OCI-M2 (cell line): Measurements from ENCODE around the gene KRTAP1-5.
"Not testable (repeated sequence)": the region's sequence is repeated elsewhere in the genome, so short reads cannot be mapped to it uniquely, and the experiment has no call there.

Source experiments
- DNase-seq: peaks from one replicate; lab custom pipeline; 2025; ENCODE audit not compliant: unreplicated experiment; lab: John Stamatoyannopoulos, UW

KRTAP1-5 gene

GRCh38 chr17:41009301-41009760, 17.7 kb downstream of the KRTAP1-5 start:
- DNase-seq, result no peak

- no peak for DNase-seq
Measured at GRCh38 chr17:41008811-41009210, 18.2 kb downstream of the KRTAP1-5 start, which contains the start of gene KRTAP3-1. KRTAP3-1 (minus strand) TSS chr17:41009128; CDS start chr17:41009074, 54 bp downstream.

DNA sequence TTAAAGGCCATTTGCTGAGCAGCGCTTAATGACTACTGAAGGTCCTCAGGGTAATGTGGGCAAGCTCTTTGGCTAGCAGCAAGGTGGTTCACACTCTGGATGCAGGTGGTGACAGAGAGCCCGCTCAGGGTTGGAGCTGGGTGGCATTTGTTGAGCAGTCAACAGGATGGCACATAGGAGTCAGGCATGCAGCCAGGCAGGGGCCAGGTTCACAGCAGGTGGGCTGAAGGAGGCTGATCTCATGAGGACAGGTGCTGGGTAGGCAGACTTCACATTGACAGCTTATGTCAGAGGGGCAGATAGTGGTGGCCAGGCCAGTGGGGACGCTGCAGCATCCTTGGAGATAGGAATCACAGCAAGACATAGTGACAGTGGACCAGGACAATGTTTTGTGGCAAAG, 22.6 kb downstream of the KRTAP1-5 start:
- DNase-seq, result no peak

- DNase-seq, result no peak
Measured at GRCh38 chr17:41003926-41004325, 23.1 kb downstream of the KRTAP1-5 start.

DNA sequence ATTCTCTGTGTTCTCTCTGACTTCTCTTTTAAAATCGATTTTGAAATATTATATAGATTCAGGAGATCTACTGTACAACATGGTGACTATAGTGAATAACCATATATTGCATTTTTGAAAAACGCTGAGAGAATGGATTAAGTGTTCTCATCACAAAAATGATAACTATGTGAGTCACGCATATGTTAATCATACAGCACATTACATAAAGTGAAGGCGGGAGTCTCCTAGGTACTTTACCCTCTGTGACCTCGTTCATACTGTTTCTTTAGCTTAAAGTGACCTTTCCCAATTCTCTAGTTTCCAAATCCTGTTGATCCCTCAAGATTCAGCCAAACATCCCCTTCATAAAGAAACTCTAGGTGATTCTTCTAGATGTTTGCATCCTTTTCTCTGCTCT, 24.2 kb downstream of the KRTAP1-5 start:
- DNase-seq, result no peak

GRCh38 chr17:41001795-41002194, 25.2 kb downstream of the KRTAP1-5 start:
- no peak for DNase-seq

- not testable (repeated sequence) for DNase-seq
Measured at GRCh38 chr17:40999563-40999962, 27.4 kb downstream of the KRTAP1-5 start, which contains the start of gene KRTAP3-2. KRTAP3-2 (minus strand) TSS chr17:40999906; CDS start chr17:40999853, 53 bp downstream.

DNA sequence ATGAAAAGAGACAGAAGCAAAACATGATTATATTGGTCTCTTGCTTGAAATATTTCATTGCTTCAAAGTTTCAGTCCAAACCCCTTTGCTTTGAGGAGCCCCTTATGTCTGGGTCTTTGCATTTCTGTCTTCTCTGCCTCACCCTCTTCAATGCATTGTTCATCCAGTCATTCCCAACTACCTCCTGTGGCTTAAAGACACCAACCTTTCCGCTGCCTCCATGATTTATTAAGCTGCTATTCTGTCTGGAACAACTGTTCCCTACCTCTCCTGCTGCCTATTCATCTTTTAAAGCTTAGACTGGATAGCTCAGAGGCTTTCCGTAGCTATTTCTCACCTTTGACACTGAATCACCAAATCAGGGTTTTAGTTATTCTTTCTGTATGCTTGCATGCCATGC, 29.6 kb downstream of the KRTAP1-5 start:
- DNase-seq, result no peak

DNA sequence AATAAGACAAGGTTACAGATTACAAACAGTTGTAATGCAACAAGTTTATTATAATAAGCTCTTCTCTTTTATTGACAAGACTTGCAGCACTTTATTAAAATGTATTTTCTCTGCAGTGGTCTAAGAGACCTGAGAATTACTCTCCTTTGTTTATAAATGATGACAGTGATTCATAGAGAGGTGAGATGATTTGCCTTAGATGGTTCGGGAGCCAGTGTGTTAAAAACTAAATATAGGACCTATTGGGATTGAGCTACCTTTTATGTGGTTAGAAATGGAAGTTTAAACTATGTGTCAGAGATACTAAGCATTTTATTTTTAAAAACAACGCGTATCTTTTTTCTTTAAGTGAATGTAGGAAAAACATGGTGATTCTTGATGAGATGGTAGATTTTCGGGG, 30.2 kb downstream of the KRTAP1-5 start:
- no peak for DNase-seq

- no peak for DNase-seq
Measured at GRCh38 chr17:40995116-40995515, 31.9 kb downstream of the KRTAP1-5 start.

GRCh38 chr17:40993839-40994238, 33.2 kb downstream of the KRTAP1-5 start, which contains the start of gene KRTAP3-3:
KRTAP3-3 (minus strand) TSS chr17:40994164; CDS start chr17:40994097, 67 bp downstream.
- DNase-seq, result no peak

- DNase-seq, result no peak
Measured at GRCh38 chr17:40993084-40993483, 33.9 kb downstream of the KRTAP1-5 start.

DNA sequence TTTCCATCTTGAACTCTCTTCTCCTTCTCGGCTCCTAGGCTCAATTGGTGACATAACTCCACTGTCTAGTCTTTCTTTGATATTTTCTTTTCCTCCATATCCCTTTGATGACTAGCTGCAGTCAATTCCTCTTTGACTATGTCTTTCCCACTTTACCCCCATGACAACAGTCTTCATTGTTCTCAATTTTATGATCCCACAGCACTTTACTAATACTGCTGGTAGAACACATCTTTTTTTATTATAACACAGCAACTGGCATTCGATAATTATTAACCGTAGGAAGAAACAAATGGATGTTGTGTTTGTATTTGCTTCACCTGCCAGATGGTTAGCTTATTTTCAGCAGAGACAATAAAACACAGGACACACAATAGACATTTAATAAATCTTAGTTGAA, 34.3 kb downstream of the KRTAP1-5 start:
- DNase-seq, result no peak

- DNase-seq, result no peak
Measured at GRCh38 chr17:40986920-40987319, 40.1 kb downstream of the KRTAP1-5 start.

- no peak for DNase-seq
Measured at GRCh38 chr17:40984226-40984625, 42.8 kb downstream of the KRTAP1-5 start, which contains the start of gene KRT40. KRT40 (minus strand) TSS chr17:40984326; CDS start chr17:40984273, 53 bp downstream.

- DNase-seq, result no peak
Measured at GRCh38 chr17:40981115-40981514, 45.9 kb downstream of the KRTAP1-5 start.

DNA sequence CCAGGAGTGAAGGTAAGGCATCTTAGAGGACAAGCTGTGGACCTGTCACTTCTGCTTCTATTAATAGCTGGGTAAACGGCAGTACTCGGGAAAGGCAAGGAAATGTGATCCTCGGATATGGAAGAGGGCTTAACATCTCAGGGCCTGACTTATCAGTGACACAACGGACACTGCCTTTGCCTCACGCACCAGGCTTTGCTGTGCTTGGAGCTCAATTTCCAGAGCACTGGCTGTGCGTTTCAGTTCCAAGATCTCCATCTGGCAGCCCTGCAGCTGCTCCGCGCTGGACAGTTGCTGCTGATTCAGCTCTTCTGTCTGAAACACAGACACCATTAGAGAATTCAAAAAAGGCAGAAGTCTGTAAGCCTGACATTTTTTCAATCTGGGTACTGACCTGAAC, 46.4 kb downstream of the KRTAP1-5 start:
- no peak for DNase-seq

- DNase-seq, result no peak
Measured at GRCh38 chr17:40980117-40980516, 46.9 kb downstream of the KRTAP1-5 start.

- no peak for DNase-seq
Measured at GRCh38 chr17:40978575-40979151, 48.3 kb downstream of the KRTAP1-5 start.
